ENCODE results near the gene GMCL2.

GRCh38 chr5:178182158-178182876 is 4.9 kb downstream of the GMCL2 start:
- TF ChIP-seq EP300 (IDR thresholded peaks at IDR 0.05) (no peak), CTCF (IDR thresholded peaks at IDR 0.05) (no peak)

Data from ovary (tissue), 3 donors.